ENCODE results near the gene DPYD. TPM values are rescaled to one million over a fixed set of nuclear protein-coding genes. Genes with fewer than 3 reads are reported as not detected.

Gene DPYD
- total and polyA plus RNA-seq, 10 of the 15 experiments (the other 5 are each of a cell fraction or from before 2014, with no cell fraction given) = 5.7 to 23.8 (median 10.2) TPM

GRCh38 chr1:97209381-97209957 lies 711.4 kb downstream of the DPYD start:
- CTCF ChIA-PET = interaction anchor here (1.1 to 1.6 kb wide), 3 partner anchors 35 to 316 kb away, joined by 3 read pairs; no protein-coding TSS in a partner anchor
- Histone ChIP-seq H3K4me3 (no peak overlapping the region), H3K27me3 (replicated peaks in 1 of 2; ENCODE audit: control insufficient read depth in 2 of 2, insufficient read depth in 2 of 2, low read length in 1 of 2) (no peaks in the 10 kb centered on the region), H3K9ac (ENCODE audit: control insufficient read depth, insufficient read depth, low read length) (no peak overlapping the region), H3K4me1 (ENCODE audit: control insufficient read depth, insufficient read depth, low read length) (no peaks in the 10 kb centered on the region), H4K20me1 (ENCODE audit: control insufficient read depth, insufficient read depth) (no peaks in the 10 kb centered on the region), H3K36me3 (ENCODE audit: control insufficient read depth in 2 of 2, insufficient read depth in 2 of 2, low read length in 1 of 2) (no peaks in the 10 kb centered on the region), H2AFZ (ENCODE audit: control insufficient read depth, low read depth, low read length) (no peak overlapping the region), H3K27ac (ENCODE audit: control insufficient read depth, insufficient read depth) (no peak overlapping the region), H3K9me3 (replicated peaks; ENCODE audit: control insufficient read depth, insufficient read depth, low read length) (no peaks in the 10 kb centered on the region), H3K4me2 (ENCODE audit: control insufficient read depth, insufficient read depth) (no peak overlapping the region), H3K79me2 (ENCODE audit: control insufficient read depth, insufficient read depth, low read length) (no peaks in the 10 kb centered on the region)
- POLR2A ChIA-PET = no interaction called here
- BruUV-seq (replicated peaks) = no TSS peak
- TF ChIP-seq STAT1 (conservative IDR thresholded peaks at IDR 0.05) (no peak), BHLHE40 (IDR thresholded peaks at IDR 0.05; ENCODE audit: borderline replicate concordance in 1 of 2, low read depth in 2 of 2, low read length in 1 of 2) (no peak), TCF3 (IDR thresholded peaks at IDR 0.05; ENCODE audit: borderline replicate concordance, insufficient read depth, low read depth, low read length) (no peak), LARP7 (IDR thresholded peaks at IDR 0.05) (no peak), STAT3 (IDR thresholded peaks at IDR 0.05; ENCODE audit: low read depth, low read length) (no peak), MEF2B (IDR thresholded peaks at IDR 0.05; ENCODE audit: partially characterized antibody, poor library complexity, severe bottlenecking) (no peak), SUPT20H (IDR thresholded peaks at IDR 0.05; ENCODE audit: borderline replicate concordance, control insufficient read depth, low read depth, low read length) (no peak), SRF (IDR thresholded peaks at IDR 0.05; ENCODE audit: low read depth in 2 of 2, low read length in 2 of 2) (no peak), RAD51 (IDR thresholded peaks at IDR 0.05) (no peak), HSF1 (IDR thresholded peaks at IDR 0.05; ENCODE audit: low read depth, low read length) (no peak), CHD2 (IDR thresholded peaks at IDR 0.05; ENCODE audit: borderline replicate concordance, low read depth, low read length) (no peak), SMAD5 (IDR thresholded peaks at IDR 0.05; ENCODE audit: low read depth) (no peak), TCF7 (IDR thresholded peaks at IDR 0.05; ENCODE audit: borderline replicate concordance) (no peak)
- SMC1A ChIA-PET (ENCODE audit: uncharacterized antibody, unreplicated experiment) = interaction anchor here (1.0 kb wide), 1 partner anchor 34 kb away, joined by 3 read pairs; no protein-coding TSS in a partner anchor
- 0% methylated on average over 3 of the region's 3 CpGs for WGBS (ENCODE audit: insufficient coverage, insufficient replicate concordance, low lambda C conversion rate, missing lambda C conversion rate)
- in situ Hi-C loops (cut with MboI) = no loop called here
- RAD21 ChIA-PET (ENCODE audit: unreplicated experiment) = no interaction called here
- intact Hi-C loops (cut with micrococcal nuclease; ENCODE audit: unreplicated experiment) = no loop called here
- DNase-seq (ENCODE audit: low read depth, low spot score) = no peak
- no peak for FAIRE-seq
- ATAC-seq = no peak

All from GM12878 (cell line).